ENCODE results near the gene LCE2B. TPM values are rescaled to one million over a fixed set of nuclear protein-coding genes. Genes with fewer than 3 reads are reported as not detected.

Gene LCE2B
- total and polyA plus RNA-seq, 2 donors (not counting 1 experiment from before 2014, with no cell fraction given): 0.53 TPM; not detected in 1

DNA sequence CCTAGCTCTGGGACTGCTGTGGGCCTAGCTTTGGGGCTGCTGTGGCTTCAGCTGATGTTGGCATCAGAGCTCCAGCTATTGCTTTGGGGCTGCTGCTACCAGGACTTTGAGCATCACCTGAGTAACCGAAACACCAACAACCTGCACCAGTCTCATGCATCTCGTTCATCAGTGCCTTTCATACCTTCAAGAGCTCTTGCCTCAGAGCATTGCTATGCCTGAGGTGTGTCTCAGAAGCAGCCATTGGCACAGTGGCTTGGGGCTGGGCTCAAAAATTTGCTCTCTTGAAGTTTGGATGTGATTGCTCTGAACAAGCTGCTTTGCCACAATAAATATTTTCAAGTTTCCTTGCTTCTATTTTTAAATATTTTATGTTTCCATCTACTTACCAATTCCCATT lies 29.5 kb upstream of the LCE2B start:
- Histone ChIP-seq H3K27me3 (ENCODE audit: control insufficient read depth, insufficient read depth, low read length) (no peaks in the 10 kb centered on the region), H3K4me1 (ENCODE audit: control insufficient read depth, extremely low read depth, insufficient read depth, low read length) (no peaks in the 10 kb centered on the region), H3K9me3 (ENCODE audit: control insufficient read depth, insufficient read depth, low read depth, low read length) (no peaks in the 10 kb centered on the region), H3K36me3 (ENCODE audit: control insufficient read depth, insufficient read depth, low read length) (no peaks in the 10 kb centered on the region), H3K4me2 (ENCODE audit: extremely low read depth, insufficient read depth, low read length) (no peak overlapping the region), H4K20me1 (ENCODE audit: control insufficient read depth, extremely low read depth, insufficient read depth, low read length) (no peaks in the 10 kb centered on the region), H3K9ac (ENCODE audit: insufficient read depth, low read length) (no peak overlapping the region), H3K27ac (ENCODE audit: insufficient read depth, low read length) (no peak overlapping the region), H3K79me2 (ENCODE audit: control insufficient read depth, insufficient read depth, low read length) (no peaks in the 10 kb centered on the region), H2AFZ (ENCODE audit: low read length) (no peak overlapping the region), H3K4me3 (replicated peaks in 1 of 4; ENCODE audit: control extremely low read depth in 1 of 4, insufficient read depth in 1 of 4, low read depth in 3 of 4, low read length in 4 of 4) (no peak overlapping the region)
- TF ChIP-seq, protein P1, sequence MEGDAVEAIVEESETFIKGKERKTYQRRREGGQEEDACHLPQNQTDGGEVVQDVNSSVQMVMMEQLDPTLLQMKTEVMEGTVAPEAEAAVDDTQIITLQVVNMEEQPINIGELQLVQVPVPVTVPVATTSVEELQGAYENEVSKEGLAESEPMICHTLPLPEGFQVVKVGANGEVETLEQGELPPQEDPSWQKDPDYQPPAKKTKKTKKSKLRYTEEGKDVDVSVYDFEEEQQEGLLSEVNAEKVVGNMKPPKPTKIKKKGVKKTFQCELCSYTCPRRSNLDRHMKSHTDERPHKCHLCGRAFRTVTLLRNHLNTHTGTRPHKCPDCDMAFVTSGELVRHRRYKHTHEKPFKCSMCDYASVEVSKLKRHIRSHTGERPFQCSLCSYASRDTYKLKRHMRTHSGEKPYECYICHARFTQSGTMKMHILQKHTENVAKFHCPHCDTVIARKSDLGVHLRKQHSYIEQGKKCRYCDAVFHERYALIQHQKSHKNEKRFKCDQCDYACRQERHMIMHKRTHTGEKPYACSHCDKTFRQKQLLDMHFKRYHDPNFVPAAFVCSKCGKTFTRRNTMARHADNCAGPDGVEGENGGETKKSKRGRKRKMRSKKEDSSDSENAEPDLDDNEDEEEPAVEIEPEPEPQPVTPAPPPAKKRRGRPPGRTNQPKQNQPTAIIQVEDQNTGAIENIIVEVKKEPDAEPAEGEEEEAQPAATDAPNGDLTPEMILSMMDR (conservative IDR thresholded peaks at IDR 0.05 in 1 of 2, IDR thresholded peaks at IDR 0.05 in 1 of 2; ENCODE audit: low read depth in 1 of 2, low read length in 2 of 2): no peak
- TF ChIP-seq EZH2 (IDR thresholded peaks at IDR 0.05; ENCODE audit: low read length, missing control alignments): no peak
- no peak for DNase-seq (ENCODE audit: low read depth in 2 of 2)

DNA sequence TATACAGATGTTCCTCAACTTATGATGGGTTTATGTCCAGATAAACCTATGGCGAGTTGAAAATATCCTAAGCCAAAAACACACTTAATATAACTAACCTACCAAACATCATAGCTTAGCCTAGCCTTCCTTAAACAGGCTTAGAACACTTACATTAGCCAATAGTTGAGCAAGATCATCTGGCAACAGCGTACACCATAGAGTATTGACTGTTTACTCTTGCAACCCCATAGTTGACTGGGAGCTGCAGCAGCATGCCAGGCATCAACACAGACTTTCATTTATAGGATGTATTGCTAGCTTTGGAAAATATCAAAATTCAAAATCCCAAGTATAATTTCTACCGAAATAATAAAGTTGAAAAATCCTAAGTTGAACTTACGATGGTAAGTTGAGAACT lies 28.2 kb upstream of the LCE2B start:
- H3K4me2 ChIP-seq (ENCODE audit: extremely low read depth, insufficient read depth, low read length): no peak overlapping the region
- H3K4me3 ChIP-seq (replicated peaks in 1 of 4; ENCODE audit: control extremely low read depth in 1 of 4, insufficient read depth in 1 of 4, low read depth in 3 of 4, low read length in 4 of 4): no peak overlapping the region
- no peaks in the 10 kb centered on the region for H3K36me3 ChIP-seq (ENCODE audit: control insufficient read depth, insufficient read depth, low read length)
- no peak for DNase-seq (ENCODE audit: low read depth in 2 of 2)
- H3K4me1 ChIP-seq (ENCODE audit: control insufficient read depth, extremely low read depth, insufficient read depth, low read length): no peaks in the 10 kb centered on the region
- TF ChIP-seq, protein P1 (conservative IDR thresholded peaks at IDR 0.05 in 1 of 2, IDR thresholded peaks at IDR 0.05 in 1 of 2; ENCODE audit: low read depth in 1 of 2, low read length in 2 of 2): no peak
- TF ChIP-seq EZH2 (IDR thresholded peaks at IDR 0.05; ENCODE audit: low read length, missing control alignments): no peak
- no peak overlapping the region for H3K9ac ChIP-seq (ENCODE audit: insufficient read depth, low read length)
- H3K79me2 ChIP-seq (ENCODE audit: control insufficient read depth, insufficient read depth, low read length): no peaks in the 10 kb centered on the region
- no peak overlapping the region for H2AFZ ChIP-seq (ENCODE audit: low read length)
- H3K27ac ChIP-seq (ENCODE audit: insufficient read depth, low read length): no peak overlapping the region
- H4K20me1 ChIP-seq (ENCODE audit: control insufficient read depth, extremely low read depth, insufficient read depth, low read length): no peaks in the 10 kb centered on the region
- H3K9me3 ChIP-seq (ENCODE audit: control insufficient read depth, insufficient read depth, low read depth, low read length): no peaks in the 10 kb centered on the region
- H3K27me3 ChIP-seq (ENCODE audit: control insufficient read depth, insufficient read depth, low read length): no peaks in the 10 kb centered on the region

DNA sequence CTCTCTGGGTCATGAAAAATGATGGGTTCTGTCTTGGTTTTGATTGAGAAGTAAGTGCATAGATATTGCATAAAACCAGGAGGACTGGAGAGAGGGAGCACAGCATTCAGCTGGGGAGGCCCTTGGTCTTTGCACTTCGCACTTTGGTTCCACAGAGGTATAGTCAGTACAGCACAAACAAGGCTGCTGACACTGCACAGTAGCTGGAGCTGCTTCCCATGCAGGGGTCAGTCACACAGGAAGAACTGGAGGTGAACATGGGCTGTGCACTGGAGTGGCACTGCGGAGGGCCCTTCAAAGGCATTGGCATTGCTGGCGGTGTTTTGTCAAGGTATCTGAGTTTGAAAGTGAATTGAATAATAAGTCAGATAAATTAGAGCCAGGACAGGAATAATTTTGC lies 27.3 kb upstream of the LCE2B start:
- Histone ChIP-seq H3K4me3 (replicated peaks in 1 of 4; ENCODE audit: control extremely low read depth in 1 of 4, insufficient read depth in 1 of 4, low read depth in 3 of 4, low read length in 4 of 4) (no peak overlapping the region), H3K79me2 (ENCODE audit: control insufficient read depth, insufficient read depth, low read length) (no peaks in the 10 kb centered on the region), H3K27me3 (ENCODE audit: control insufficient read depth, insufficient read depth, low read length) (no peaks in the 10 kb centered on the region), H3K27ac (ENCODE audit: insufficient read depth, low read length) (no peak overlapping the region), H4K20me1 (ENCODE audit: control insufficient read depth, extremely low read depth, insufficient read depth, low read length) (no peaks in the 10 kb centered on the region), H3K36me3 (ENCODE audit: control insufficient read depth, insufficient read depth, low read length) (no peaks in the 10 kb centered on the region), H3K4me2 (ENCODE audit: extremely low read depth, insufficient read depth, low read length) (no peak overlapping the region), H3K9ac (ENCODE audit: insufficient read depth, low read length) (no peak overlapping the region), H3K9me3 (ENCODE audit: control insufficient read depth, insufficient read depth, low read depth, low read length) (no peaks in the 10 kb centered on the region), H3K4me1 (ENCODE audit: control insufficient read depth, extremely low read depth, insufficient read depth, low read length) (no peaks in the 10 kb centered on the region), H2AFZ (ENCODE audit: low read length) (no peak overlapping the region)
- no peak for DNase-seq (ENCODE audit: low read depth in 2 of 2)
- TF ChIP-seq, protein P1 (conservative IDR thresholded peaks at IDR 0.05 in 1 of 2, IDR thresholded peaks at IDR 0.05 in 1 of 2; ENCODE audit: low read depth in 1 of 2, low read length in 2 of 2): no peak
- no peak for TF ChIP-seq EZH2 (IDR thresholded peaks at IDR 0.05; ENCODE audit: low read length, missing control alignments)
